NCI-H2196 treated with DMSO at 0.1 percent for 48 hours (cell line): Measurements from ENCODE around the gene OR1J2.
"Not testable (repeated sequence)": the region's sequence is repeated elsewhere in the genome, so short reads cannot be mapped to it uniquely, and the experiment has no call there.

Experiments used
- DNase-seq: peaks from one replicate; lab custom pipeline; 2025; ENCODE audit not compliant: unreplicated experiment; lab: John Stamatoyannopoulos, UW

OR1J2 gene, protein sequence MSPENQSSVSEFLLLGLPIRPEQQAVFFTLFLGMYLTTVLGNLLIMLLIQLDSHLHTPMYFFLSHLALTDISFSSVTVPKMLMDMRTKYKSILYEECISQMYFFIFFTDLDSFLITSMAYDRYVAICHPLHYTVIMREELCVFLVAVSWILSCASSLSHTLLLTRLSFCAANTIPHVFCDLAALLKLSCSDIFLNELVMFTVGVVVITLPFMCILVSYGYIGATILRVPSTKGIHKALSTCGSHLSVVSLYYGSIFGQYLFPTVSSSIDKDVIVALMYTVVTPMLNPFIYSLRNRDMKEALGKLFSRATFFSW

DNA sequence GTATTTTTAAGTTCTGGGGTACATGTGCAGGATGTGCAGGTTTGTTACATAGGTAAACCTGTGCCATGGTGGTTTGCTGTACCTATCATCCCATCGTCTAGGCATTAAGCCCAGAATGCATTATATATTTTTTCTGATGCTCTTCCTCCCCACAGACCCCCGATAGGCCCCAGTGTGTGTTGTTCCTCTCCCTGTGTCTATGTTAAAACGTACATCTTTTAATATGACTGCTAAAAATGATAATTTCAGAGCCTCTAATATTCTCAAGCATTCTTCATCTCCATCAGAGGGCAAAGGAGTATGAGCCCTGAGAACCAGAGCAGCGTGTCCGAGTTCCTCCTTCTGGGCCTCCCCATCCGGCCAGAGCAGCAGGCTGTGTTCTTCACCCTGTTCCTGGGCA, at the start of gene OR1J2:
OR1J2 (plus strand) TSS at position 301 of the 400 bp plus-strand sequence; CDS start at position 301, 0 bp downstream.
- no peak for DNase-seq

DNA sequence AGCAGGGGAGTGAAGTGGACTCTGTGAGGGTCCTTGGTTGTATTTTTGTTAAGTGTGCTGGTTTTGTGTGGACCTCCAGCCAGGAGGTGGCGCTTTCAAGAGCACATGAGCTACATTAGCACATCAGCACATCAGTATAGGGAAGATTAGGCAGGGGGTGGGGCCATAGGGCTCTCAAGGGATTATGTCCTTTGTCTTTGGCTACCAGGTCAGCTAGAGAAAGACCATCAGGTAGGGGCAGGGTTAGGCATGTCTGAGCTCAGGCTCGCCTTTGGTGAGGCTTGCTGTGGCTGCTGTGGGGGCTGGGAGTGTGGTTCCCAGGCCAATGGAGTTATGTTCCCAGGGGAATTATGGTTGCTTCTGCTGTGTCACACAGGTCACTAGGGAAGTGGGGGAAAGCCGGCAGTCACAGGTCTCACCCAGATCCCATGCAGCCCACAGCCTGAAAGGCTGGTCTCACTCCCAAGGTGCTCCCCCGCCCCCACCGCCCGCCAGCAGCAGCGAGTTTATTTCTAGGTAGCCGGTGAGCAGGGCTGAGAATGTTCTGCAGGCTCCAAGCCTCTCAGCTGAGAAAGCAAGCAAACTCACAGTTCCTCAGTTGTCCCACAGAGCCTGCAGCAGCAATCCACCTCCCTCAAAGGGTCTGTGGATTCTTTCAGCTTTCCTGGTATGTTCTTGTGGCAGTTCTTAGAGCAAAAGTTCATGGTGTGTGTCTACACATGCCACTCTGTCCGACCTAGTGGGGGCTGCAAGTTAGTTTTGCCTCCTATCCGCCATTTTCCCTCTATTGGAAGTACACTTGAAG, 46.6 kb upstream of the OR1J2 start:
- peak; percentile 24 for DNase-seq

DNA sequence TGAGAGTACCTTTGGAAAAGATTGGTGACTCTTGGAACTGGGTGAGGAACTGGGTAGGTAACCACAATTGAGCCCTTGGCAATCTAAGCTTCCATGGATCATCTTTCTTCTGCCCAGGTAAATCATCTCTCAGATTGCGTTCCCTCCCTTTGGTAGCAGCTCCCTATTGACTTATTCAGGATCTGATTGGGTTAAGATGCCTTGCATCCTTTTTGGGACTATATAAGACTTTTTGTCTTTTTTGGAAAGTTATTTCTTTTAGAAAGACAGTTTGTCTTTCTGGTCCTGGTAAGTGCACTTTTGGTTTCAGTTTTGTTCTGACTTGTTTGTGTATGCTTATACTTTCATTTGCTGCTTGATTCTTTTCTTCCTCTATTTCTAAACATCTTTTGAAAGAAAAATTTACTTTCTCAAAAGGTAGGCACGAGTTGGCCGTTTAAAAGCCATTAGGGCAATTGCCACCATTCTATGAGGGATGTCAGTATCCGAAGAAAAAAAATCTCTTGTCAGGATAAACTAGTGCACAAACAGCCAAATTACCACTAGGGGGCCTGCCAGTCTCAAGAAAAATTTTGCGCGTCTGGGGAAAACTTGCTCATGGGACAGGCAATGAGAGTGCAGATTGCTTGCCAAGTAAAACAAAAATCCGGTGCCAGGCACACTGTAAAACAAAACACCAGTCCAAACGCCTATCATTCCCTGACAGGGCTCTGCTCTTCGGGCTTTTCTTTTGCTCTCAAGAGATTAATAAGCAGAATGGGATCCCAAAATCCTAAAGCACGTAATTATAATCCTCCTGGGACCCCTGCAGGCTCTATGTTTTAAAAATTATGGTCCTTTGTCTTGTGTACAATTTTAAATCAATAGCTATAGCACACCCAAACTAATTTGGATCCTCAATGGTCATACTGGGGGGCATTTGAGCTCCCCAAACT, 45.7 kb upstream of the OR1J2 start:
- DNase-seq = peak; percentile 71

DNA sequence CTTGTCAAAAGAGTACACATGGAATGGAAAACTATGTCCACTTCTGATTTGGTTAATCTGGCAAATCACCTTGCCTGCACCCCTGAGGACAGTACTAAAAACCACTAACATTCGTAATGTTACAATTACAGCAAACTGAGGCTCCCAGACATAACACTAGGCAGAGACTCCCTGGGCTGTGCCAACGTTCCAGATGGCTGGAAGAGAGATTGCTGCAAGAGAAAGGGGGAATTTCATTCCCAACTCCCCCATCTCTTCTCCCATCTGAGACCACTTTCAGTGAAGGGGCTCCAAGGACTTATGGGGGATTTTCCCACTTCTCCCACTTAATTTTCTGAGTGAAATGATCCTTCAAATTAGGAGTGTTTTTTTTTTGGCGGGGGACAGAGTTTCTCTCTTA, 44.1 kb upstream of the OR1J2 start:
- no peak for DNase-seq

DNA sequence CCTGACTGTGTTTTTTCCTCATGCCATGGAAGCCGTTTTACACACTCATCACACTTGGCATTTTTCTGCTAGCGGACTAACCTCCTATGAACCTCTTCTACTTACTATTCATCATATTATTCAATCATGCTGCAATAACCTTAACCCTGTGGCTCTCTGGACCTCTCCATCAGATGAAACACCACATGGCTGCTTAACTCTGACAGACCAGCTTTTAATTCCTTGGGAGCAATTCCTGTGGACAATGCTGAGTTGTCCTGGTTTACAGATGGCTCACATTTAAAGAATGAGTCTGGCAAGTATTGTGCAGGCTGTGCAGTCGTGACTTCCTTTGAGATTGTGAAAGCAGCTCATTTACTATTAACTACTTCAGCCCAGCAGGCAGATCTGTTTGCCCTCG, 41.9 kb upstream of the OR1J2 start:
- DNase-seq = no peak

DNA sequence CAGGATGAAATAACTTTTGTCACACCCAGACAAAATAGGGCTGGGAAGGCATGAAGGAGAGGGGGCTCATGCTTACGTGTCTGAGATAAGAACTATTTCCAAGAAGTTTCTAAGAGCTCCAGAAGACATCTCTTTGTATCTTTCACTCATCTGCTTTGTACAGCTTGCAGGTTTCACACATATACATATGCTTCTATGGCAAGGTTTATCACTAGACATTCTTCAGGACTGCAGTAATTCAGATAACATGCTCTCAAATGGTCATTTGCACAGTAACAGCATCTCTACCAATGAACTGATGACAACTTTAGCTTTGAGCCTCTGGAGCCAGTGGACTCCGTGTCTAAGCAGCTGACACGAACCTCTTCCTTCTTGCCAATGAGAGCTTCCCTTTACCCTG, 36.0 kb upstream of the OR1J2 start:
- no peak for DNase-seq

DNA sequence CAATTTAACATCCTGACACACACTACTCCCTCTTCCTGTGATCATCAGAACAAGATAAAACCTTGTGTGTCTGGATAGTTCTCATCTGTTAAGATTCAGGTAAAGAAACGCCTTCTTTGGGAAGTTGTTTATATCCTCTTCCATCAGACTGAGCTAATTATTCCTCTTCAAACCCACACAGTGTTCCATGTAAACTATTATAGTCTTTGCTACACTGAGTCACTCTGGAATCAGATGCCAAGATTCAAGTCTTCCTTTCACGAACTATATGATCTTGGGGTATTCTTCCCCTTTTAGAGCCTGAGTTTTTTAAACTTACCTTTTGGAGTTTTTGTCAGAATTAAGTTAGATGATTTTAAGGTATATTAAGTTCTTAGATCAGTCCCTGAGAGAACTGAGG, 34.9 kb upstream of the OR1J2 start:
- DNase-seq = no peak

DNA sequence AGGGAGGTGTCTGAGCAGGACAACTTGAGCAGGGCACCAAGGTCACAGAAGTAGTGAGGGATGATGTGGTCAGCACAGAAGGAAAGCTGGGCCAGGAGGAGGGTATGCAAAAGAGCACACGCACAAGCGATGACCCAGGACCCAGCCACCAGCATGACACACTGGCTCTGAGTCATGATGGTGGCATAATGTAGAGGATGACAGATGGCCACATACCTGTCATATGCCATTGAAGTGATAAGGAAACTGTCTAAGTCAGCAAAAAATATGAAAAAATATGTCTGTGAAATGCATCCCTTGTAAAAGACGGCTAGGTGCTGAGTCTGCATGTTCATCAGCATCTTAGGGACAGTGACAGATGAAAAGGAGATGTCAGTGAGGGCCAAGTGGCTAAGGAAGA, 33.3 kb upstream of the OR1J2 start:
- no peak for DNase-seq

DNA sequence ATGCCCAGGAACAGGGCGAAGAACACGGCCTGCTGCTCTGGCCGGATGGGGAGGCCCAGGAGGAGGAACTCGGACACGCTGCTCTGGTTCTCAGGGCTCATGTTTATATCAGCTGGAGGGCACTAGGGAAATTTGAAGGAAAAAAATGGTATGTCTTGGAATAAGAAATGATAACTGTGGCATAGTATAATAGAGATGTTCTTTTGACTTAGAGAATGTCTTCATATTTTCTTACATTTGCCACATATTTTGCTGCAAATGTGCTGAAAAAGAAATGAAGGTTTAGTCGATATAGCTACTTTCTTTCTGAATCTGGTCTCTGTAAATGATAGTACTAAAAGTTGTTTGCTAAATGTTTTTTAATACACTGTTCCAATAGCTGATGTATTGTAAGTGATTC, 32.8 kb upstream of the OR1J2 start, which contains the start of gene OR1J1:
OR1J1 (minus strand) TSS at position 101 of the 400 bp plus-strand sequence; CDS start at position 101, 0 bp downstream.
- no peak for DNase-seq

DNA sequence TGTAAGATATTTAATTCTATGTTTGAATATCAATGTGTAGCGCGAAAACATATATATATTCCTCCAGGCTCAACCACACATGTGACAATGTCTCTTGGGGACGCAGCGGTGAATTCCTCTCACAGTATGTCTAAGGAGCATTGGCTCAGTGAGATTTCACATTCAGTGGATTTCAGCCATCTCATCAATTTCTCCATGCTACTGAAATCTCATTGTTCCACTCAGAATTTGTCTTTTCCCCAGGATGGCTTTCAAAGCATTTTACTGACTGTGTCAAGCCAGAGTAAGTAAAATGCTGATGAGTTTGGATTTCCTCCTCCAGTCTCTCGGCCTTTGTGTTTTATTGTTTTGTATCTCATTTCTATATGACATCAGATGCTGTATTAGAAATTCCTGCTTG, 31.5 kb upstream of the OR1J2 start:
- no peak for DNase-seq

DNA sequence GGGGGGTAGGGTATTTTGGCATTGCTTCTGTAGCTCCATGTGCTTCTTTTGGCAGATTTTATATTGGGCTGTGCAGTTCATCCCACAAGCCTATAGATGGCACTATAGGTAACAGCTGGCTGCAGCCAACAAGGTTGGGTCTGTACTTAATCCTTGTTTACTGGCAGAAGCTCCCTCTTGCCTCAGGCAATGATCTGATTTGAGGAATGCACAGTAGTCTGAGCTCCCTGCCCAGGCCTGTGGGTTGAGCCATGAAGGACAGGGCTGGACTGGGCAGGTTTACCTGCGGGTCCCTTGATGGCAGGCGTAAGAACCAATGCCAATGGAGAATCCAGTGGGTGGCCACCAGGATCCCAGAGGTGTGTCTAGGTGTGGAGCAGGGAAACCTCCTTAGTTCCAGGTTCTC, 11.7 kb upstream of the OR1J2 start:
- no peak for DNase-seq

DNA sequence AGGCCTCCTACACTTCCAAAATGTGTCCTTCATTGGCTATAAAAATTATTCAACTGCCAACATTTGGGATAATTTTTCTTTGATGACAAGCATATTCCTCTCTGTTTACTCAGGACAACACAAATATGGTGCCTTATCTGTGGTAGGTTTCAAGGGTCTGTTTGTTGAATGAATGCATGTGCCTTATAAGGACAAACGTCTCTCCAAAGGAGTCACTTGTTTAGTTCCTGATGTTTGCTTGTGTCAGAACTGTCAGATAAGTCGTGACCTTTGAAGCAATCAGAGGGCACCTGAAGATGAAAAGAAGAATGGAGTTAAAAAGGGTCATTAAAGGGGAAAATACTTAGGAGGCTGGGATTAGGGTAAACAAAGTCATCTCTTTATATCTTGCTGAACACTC, 3.6 kb upstream of the OR1J2 start:
- no peak for DNase-seq

DNA sequence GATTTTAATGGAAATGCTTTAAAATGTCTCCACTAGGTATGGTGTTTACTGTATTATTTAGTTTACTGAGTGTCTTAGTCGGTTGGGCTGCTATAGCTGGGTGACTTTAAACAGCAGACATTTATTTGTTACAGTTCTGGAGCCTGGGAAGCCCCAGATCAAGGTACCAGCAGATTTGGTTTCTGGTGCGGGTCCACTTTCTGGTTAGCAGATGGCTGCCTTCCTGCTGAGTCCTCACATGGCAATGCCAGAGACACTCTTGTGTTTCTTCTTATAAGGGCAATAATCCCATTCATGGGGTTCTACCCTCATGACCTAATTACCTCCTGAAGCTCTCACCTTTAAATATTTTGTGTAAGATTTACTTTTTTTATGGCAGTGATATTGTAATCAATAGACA, 7.6 kb downstream of the OR1J2 start:
- DNase-seq = no peak

DNA sequence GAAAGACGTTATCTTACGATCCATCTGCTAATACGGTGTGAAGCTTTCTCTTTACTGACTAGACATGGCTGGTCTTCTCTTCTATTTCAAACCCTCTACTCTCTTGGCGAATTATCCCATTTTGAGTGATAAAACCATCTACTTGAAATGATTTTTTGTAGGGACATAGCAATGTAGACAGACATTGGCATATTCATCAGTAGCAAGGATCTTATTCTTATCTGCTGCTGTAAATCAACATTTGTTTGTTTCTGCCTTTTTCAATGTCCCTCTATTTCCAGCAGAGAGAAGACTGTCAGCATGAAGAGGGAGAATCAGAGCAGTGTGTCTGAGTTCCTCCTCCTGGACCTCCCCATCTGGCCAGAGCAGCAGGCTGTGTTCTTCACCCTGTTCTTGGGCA, 8.2 kb downstream of the OR1J2 start, which contains the start of gene OR1J4:
OR1J4 (plus strand) TSS at position 301 of the 400 bp plus-strand sequence; CDS start at position 301, 0 bp downstream.
- no peak for DNase-seq

DNA sequence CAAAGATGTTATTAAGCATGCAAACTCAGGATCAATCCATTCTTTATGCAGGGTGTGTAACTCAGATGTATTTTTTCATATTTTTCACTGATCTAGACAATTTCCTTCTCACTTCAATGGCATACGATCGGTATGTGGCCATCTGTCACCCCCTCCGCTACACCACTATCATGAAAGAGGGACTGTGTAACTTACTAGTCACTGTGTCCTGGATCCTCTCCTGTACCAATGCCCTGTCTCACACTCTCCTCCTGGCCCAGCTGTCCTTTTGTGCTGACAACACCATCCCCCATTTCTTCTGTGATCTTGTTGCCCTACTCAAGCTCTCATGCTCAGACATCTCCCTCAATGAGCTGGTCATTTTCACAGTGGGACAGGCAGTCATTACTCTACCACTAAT, 8.8 kb downstream of the OR1J2 start:
- DNase-seq = no peak

DNA sequence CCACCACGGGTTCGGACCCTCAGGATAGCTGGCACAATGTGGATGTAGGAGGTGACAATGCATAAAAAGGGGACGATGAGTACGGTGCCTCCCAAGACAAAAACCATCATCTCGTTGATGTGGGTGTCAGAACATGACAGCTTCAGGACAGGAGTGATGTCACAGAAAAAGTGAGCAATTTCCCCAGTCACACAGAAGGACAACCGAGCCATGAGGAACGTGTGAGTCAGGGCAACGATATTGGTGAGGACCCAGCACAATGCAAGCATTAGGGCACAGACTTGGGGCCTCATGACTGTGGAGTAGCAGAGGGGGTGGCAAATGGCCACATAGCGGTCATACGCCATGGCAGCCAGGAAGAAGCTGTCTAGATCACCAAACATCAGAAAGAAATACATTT, 16.0 kb downstream of the OR1J2 start:
- no peak for DNase-seq

DNA sequence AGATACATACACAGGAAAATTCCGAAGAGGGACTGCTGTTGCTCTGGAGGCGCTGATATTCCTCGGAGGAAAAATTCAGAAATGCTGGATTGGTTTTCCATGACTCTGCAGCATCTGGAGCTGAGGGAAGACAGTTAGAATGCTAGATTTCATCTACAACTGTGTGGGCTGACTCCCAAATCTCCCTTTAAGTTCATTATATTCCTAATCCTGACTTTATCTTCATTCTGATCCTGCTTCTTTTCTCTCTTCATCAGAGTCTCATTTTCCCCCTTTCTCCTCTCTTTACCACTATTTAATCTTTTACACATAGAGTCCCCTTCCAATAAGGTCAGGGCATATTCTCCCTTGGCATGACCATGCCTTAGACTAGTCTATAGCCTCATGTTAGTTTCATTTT, 16.6 kb downstream of the OR1J2 start, which contains the start of gene OR1N1:
OR1N1 (minus strand) TSS at position 101 of the 400 bp plus-strand sequence; CDS start at position 101, 0 bp downstream.
- DNase-seq = no peak

DNA sequence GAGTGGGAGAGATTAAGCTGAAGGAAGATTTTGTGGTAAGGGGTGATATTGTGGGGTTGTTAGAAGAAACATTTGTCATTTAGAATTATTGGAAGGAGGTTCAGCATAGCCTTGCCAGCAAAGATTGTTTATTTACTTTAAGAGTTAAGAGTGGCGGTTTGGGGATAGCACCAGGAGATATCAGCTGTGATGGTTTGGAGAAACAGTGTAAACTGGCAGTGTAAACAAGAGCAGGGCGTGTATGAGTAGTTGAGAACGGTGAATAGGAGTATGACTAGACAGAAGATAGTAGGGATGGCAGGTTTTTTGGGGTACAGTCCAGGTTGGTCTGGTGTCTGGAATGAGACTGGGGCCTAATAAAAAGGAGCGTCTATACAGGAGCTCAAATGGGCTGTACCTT, 20.6 kb downstream of the OR1J2 start:
- not testable (repeated sequence) for DNase-seq

DNA sequence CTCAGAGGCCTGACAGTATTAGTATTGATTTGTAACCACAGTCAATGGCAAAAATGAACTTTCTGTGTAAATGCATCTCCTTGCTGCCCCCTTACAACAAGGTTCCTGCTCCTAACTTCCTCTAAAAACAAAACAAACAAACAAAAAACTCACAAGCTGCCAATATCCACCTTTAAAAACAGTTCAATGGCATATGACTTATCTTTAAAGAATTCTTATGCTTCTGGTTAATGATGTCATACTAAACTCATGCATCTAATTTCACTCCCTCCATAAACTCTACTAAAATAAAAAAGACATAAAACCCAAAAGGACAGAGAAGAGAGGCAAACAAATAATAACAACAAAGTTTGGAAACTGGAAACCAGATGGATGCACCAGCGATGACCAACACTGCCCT, 25.5 kb downstream of the OR1J2 start:
- no peak for DNase-seq

DNA sequence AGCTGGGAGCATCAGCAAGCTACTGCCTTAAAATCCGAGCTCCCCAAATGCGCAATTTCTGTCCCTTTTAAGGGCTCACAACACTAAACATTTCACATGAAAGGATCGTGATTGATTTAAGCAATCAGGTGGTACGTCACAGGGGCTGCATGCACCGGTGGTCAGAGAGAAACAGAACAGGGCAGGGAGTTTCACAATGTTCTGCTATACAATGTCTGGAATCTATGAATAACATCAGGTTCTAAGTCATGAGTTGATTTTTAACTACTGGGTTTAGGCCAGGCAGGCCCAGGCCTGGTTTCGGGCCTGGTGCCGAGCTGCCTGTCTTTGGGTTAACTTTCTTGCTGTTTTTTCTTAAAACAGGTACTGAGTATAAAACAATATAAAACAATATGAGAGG, 26.5 kb downstream of the OR1J2 start:
- DNase-seq = not testable (repeated sequence)

DNA sequence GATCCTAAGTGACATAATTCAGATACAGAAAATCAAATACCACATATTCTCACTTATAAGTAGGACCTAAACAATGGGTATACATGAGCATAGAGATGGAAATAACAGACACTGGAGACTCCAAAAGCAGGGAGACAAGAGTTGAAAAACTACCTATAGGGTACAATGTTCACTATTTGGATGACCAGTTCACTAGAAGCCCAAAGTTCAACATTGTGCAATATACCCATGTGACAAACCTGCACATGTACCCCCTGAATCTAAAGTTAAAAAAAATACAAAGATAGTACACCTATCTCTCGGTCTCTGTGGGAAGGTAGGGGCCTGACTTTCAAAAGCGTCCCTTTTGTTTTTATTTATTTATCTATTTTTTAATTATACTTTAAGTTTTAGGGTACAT, 28.2 kb downstream of the OR1J2 start:
- DNase-seq = no peak
